ENCODE measurements around the gene MORC3.

Gene MORC3

GRCh38 chr21:36297406-36297937 lies 22.5 kb upstream of the MORC3 start:
- Histone ChIP-seq H3K4me2 (ENCODE audit: low read length, poor library complexity, severe bottlenecking) (no peak overlapping the region), H2BK12ac (ENCODE audit: low read length in 2 of 2) (peak overlapping the region in 1 of 2 experiments; percentile 21), H3K14ac (ENCODE audit: low read length in 2 of 2) (no peak overlapping the region), H2AFZ (ENCODE audit: low read depth, low read length) (no peak overlapping the region), H3K4me3 (ENCODE audit: insufficient read depth in 1 of 2, low read depth in 1 of 2, low read length in 2 of 2) (peak overlapping the region in 1 of 2 experiments; percentile 19), H3K18ac (ENCODE audit: low read depth in 1 of 2, low read length in 2 of 2) (peak overlapping the region in 1 of 2 experiments; percentile 51), H3K23ac (ENCODE audit: low read length in 2 of 2) (no peak overlapping the region), H3K36me3 (ENCODE audit: control insufficient read depth in 1 of 2, insufficient read depth in 2 of 2, low read depth in 1 of 2, low read length in 2 of 2) (peaks cover 7 to 18% of the 10 kb centered on the region in 2 experiments), H3K27me3 (ENCODE audit: control insufficient read depth in 1 of 2, insufficient read depth in 1 of 2, low read length in 2 of 2) (no peaks in the 10 kb centered on the region), H3K79me1 (replicated peaks; ENCODE audit: low read length, poor library complexity, severe bottlenecking) (no peaks in the 10 kb centered on the region), H3K9me3 (ENCODE audit: control insufficient read depth, low read length) (no peaks in the 10 kb centered on the region), H2BK15ac (ENCODE audit: low read depth, poor library complexity, severe bottlenecking) (no peak overlapping the region), H2AK5ac (ENCODE audit: low read length, severe bottlenecking) (no peak overlapping the region), H3K4me1 (ENCODE audit: control insufficient read depth, insufficient read depth, low read depth, low read length) (no peaks in the 10 kb centered on the region), H2BK5ac (ENCODE audit: low read depth, low read length, poor library complexity, severe bottlenecking) (no peak overlapping the region), H3K4ac (ENCODE audit: low read depth in 1 of 2, low read length in 2 of 2) (no peak overlapping the region), H4K8ac (ENCODE audit: low read length) (no peak overlapping the region), H2BK120ac (ENCODE audit: low read depth, low read length) (no peak overlapping the region), H3K9ac (ENCODE audit: low read length) (peak overlapping the region; percentile 53), H3K27ac (ENCODE audit: low read length, poor library complexity, severe bottlenecking) (no peak overlapping the region), H4K91ac (ENCODE audit: low read length) (no peak overlapping the region)
- 96% methylated on average over 4 of the region's 4 CpGs for WGBS
- no peak for DNase-seq

GRCh38 chr21:36297938-36298572 lies 21.9 kb upstream of the MORC3 start:
- H3K23ac ChIP-seq (ENCODE audit: low read length in 2 of 2), result no peak overlapping the region
- H2BK120ac ChIP-seq (ENCODE audit: low read depth, low read length), result no peak overlapping the region
- no peak overlapping the region for H3K14ac ChIP-seq (ENCODE audit: low read length in 2 of 2)
- H3K79me1 ChIP-seq (replicated peaks; ENCODE audit: low read length, poor library complexity, severe bottlenecking), result no peaks in the 10 kb centered on the region
- H3K36me3 ChIP-seq (ENCODE audit: control insufficient read depth in 1 of 2, insufficient read depth in 2 of 2, low read depth in 1 of 2, low read length in 2 of 2), result peaks cover 6 to 13% of the 10 kb centered on the region in 2 experiments
- H3K4me1 ChIP-seq (ENCODE audit: control insufficient read depth, insufficient read depth, low read depth, low read length), result no peaks in the 10 kb centered on the region
- H3K4me2 ChIP-seq (ENCODE audit: low read length, poor library complexity, severe bottlenecking), result no peak overlapping the region
- no peaks in the 10 kb centered on the region for H3K9me3 ChIP-seq (ENCODE audit: control insufficient read depth, low read length)
- no peak overlapping the region for H3K27ac ChIP-seq (ENCODE audit: low read length, poor library complexity, severe bottlenecking)
- peak; percentile 27 for DNase-seq
- peak overlapping the region; percentile 0 to 51 for H3K18ac ChIP-seq (ENCODE audit: low read depth in 1 of 2, low read length in 2 of 2)
- H3K9ac ChIP-seq (ENCODE audit: low read length), result peak overlapping the region; percentile 53
- no peaks in the 10 kb centered on the region for H3K27me3 ChIP-seq (ENCODE audit: control insufficient read depth in 1 of 2, insufficient read depth in 1 of 2, low read length in 2 of 2)
- no peak overlapping the region for H4K91ac ChIP-seq (ENCODE audit: low read length)
- 70% methylated on average over 10 of the region's 10 CpGs for WGBS
- peak overlapping the region in 1 of 2 experiments; percentile 19 for H3K4me3 ChIP-seq (ENCODE audit: insufficient read depth in 1 of 2, low read depth in 1 of 2, low read length in 2 of 2)
- no peak overlapping the region for H2BK5ac ChIP-seq (ENCODE audit: low read depth, low read length, poor library complexity, severe bottlenecking)
- H2AK5ac ChIP-seq (ENCODE audit: low read length, severe bottlenecking), result no peak overlapping the region
- peak overlapping the region; percentile 29 for H2AFZ ChIP-seq (ENCODE audit: low read depth, low read length)
- H2BK15ac ChIP-seq (ENCODE audit: low read depth, poor library complexity, severe bottlenecking), result no peak overlapping the region
- H4K8ac ChIP-seq (ENCODE audit: low read length), result peak overlapping the region; percentile 8
- no peak overlapping the region for H3K4ac ChIP-seq (ENCODE audit: low read depth in 1 of 2, low read length in 2 of 2)
- peak overlapping the region in 1 of 2 experiments; percentile 21 for H2BK12ac ChIP-seq (ENCODE audit: low read length in 2 of 2)

DNA sequence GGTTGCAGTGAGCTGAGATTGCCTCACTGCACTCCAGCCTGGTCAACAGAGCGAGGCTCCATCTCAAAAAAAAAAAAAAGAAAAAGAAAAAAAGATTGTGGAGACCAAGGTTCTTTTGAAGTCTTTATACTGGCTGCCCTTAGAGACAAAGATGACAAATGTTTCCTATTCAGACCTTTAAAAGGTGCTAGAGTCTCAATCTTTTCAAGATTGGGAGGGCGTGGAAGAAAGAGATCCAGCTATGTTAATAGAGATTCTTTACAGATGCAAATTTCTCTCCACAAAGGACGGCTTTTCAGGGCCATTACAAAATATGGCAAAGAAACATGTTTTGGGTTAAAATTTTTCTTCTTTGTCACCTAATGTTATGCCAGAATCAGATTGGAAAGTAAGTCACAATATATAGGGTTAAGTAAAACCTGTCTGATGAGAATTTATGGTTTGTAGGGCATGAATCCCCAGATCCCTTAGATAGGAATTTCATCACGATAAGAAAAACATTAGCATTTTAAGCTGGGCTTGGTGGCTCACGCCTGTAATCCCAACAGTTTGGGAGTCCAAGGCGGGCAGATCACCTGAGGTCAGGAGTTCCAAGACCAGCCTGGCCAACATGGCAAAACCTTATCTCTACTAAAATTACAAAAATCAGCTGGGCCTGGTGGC lies 13.0 kb upstream of the MORC3 start:
- H2AFZ ChIP-seq (ENCODE audit: low read depth, low read length), result no peak overlapping the region
- no peaks in the 10 kb centered on the region for H3K4me1 ChIP-seq (ENCODE audit: control insufficient read depth, insufficient read depth, low read depth, low read length)
- DNase-seq, result no peak
- H4K91ac ChIP-seq (ENCODE audit: low read length), result no peak overlapping the region
- no peak overlapping the region for H4K8ac ChIP-seq (ENCODE audit: low read length)
- 98% methylated on average over 5 of the region's 6 CpGs for WGBS
- H3K4me3 ChIP-seq (ENCODE audit: insufficient read depth in 1 of 2, low read depth in 1 of 2, low read length in 2 of 2), result no peak overlapping the region
- no peaks in the 10 kb centered on the region for H3K27me3 ChIP-seq (ENCODE audit: control insufficient read depth in 1 of 2, insufficient read depth in 1 of 2, low read length in 2 of 2)
- no peak overlapping the region for H3K4me2 ChIP-seq (ENCODE audit: low read length, poor library complexity, severe bottlenecking)
- H2AK5ac ChIP-seq (ENCODE audit: low read length, severe bottlenecking), result no peak overlapping the region
- no peak overlapping the region for H3K27ac ChIP-seq (ENCODE audit: low read length, poor library complexity, severe bottlenecking)
- H3K4ac ChIP-seq (ENCODE audit: low read depth in 1 of 2, low read length in 2 of 2), result no peak overlapping the region
- H2BK120ac ChIP-seq (ENCODE audit: low read depth, low read length), result no peak overlapping the region
- H3K79me1 ChIP-seq (replicated peaks; ENCODE audit: low read length, poor library complexity, severe bottlenecking), result no peaks in the 10 kb centered on the region
- H3K23ac ChIP-seq (ENCODE audit: low read length in 2 of 2), result no peak overlapping the region
- no peak overlapping the region for H2BK5ac ChIP-seq (ENCODE audit: low read depth, low read length, poor library complexity, severe bottlenecking)
- no peak overlapping the region for H2BK12ac ChIP-seq (ENCODE audit: low read length in 2 of 2)
- H3K9ac ChIP-seq (ENCODE audit: low read length), result no peak overlapping the region
- no peak overlapping the region for H3K14ac ChIP-seq (ENCODE audit: low read length in 2 of 2)
- no peak overlapping the region for H3K18ac ChIP-seq (ENCODE audit: low read depth in 1 of 2, low read length in 2 of 2)
- H3K36me3 ChIP-seq (ENCODE audit: control insufficient read depth in 1 of 2, insufficient read depth in 2 of 2, low read depth in 1 of 2, low read length in 2 of 2), result no peaks in the 10 kb centered on the region
- no peak overlapping the region for H2BK15ac ChIP-seq (ENCODE audit: low read depth, poor library complexity, severe bottlenecking)
- no peaks in the 10 kb centered on the region for H3K9me3 ChIP-seq (ENCODE audit: control insufficient read depth, low read length)

DNA sequence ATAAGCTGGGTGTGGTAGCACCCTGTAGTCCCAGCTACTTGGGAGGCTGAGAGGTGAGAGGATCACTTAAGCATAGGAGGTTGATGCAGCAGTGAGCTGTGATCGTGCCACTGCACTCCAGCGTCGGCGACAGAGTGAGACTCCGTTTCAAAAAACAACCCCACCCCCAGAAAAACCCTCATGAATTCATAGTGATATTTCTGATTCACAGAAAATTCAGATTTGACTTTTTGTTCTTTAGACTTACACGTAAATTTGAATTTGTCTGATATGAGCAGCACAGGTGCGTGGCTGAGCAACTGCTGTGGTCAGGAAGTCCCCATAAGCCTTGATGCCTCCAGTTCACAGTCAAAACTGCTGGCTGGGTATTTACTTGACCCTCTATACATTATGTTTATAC lies 10.0 kb upstream of the MORC3 start:
- Histone ChIP-seq H4K8ac (ENCODE audit: low read length) (no peak overlapping the region), H3K27ac (ENCODE audit: low read length, poor library complexity, severe bottlenecking) (no peak overlapping the region), H2AFZ (ENCODE audit: low read depth, low read length) (no peak overlapping the region), H3K36me3 (ENCODE audit: control insufficient read depth in 1 of 2, insufficient read depth in 2 of 2, low read depth in 1 of 2, low read length in 2 of 2) (no peaks in the 10 kb centered on the region), H2BK120ac (ENCODE audit: low read depth, low read length) (no peak overlapping the region), H4K91ac (ENCODE audit: low read length) (no peak overlapping the region), H3K9ac (ENCODE audit: low read length) (no peak overlapping the region), H3K4me1 (ENCODE audit: control insufficient read depth, insufficient read depth, low read depth, low read length) (no peaks in the 10 kb centered on the region), H2BK5ac (ENCODE audit: low read depth, low read length, poor library complexity, severe bottlenecking) (no peak overlapping the region), H3K14ac (ENCODE audit: low read length in 2 of 2) (no peak overlapping the region), H3K18ac (ENCODE audit: low read depth in 1 of 2, low read length in 2 of 2) (no peak overlapping the region), H2BK15ac (ENCODE audit: low read depth, poor library complexity, severe bottlenecking) (no peak overlapping the region), H3K4me3 (ENCODE audit: insufficient read depth in 1 of 2, low read depth in 1 of 2, low read length in 2 of 2) (no peak overlapping the region), H2AK5ac (ENCODE audit: low read length, severe bottlenecking) (no peak overlapping the region), H3K27me3 (ENCODE audit: control insufficient read depth in 1 of 2, insufficient read depth in 1 of 2, low read length in 2 of 2) (no peaks in the 10 kb centered on the region), H3K4me2 (ENCODE audit: low read length, poor library complexity, severe bottlenecking) (no peak overlapping the region), H3K79me1 (replicated peaks; ENCODE audit: low read length, poor library complexity, severe bottlenecking) (no peaks in the 10 kb centered on the region), H3K9me3 (ENCODE audit: control insufficient read depth, low read length) (no peaks in the 10 kb centered on the region), H2BK12ac (ENCODE audit: low read length in 2 of 2) (no peak overlapping the region), H3K4ac (ENCODE audit: low read depth in 1 of 2, low read length in 2 of 2) (no peak overlapping the region), H3K23ac (ENCODE audit: low read length in 2 of 2) (no peak overlapping the region)
- 89% methylated on average over 2 of the region's 7 CpGs for WGBS
- DNase-seq, result no peak

All from mesenchymal stem cell (in vitro differentiated cells and primary cell).